ENCODE measurements around the gene TNNT3.

TNNT3 gene

GRCh38 chr11:1920128-1920908, 815 bp downstream of the TNNT3 start:
- WGBS = 93% methylated on average over 25 of the region's 25 CpGs
- Histone ChIP-seq H3K36me3 (ENCODE audit: insufficient read depth, low read length) (no peaks in the 10 kb centered on the region), H3K4me3 (ENCODE audit: low read length) (no peak overlapping the region), H3K27ac (ENCODE audit: low read depth, low read length) (no peak overlapping the region), H3K9ac (ENCODE audit: low read depth, low read length) (no peak overlapping the region), H3K27me3 (ENCODE audit: insufficient read depth, low read length) (no peaks in the 10 kb centered on the region), H3K9me3 (ENCODE audit: insufficient read depth, low read depth, low read length) (no peaks in the 10 kb centered on the region), H3K4me1 (ENCODE audit: insufficient read depth, low read length) (no peaks in the 10 kb centered on the region)

- H3K36me3 ChIP-seq (ENCODE audit: insufficient read depth, low read length) = no peaks in the 10 kb centered on the region
- H3K9ac ChIP-seq (ENCODE audit: low read depth, low read length) = no peak overlapping the region
- no peaks in the 10 kb centered on the region for H3K4me1 ChIP-seq (ENCODE audit: insufficient read depth, low read length)
- H3K4me3 ChIP-seq (ENCODE audit: low read length) = no peak overlapping the region
- no peaks in the 10 kb centered on the region for H3K27me3 ChIP-seq (ENCODE audit: insufficient read depth, low read length)
- no peak overlapping the region for H3K27ac ChIP-seq (ENCODE audit: low read depth, low read length)
- no peaks in the 10 kb centered on the region for H3K9me3 ChIP-seq (ENCODE audit: insufficient read depth, low read depth, low read length)
- WGBS = 83% methylated on average over 21 of the region's 21 CpGs
These were observed 1.5 kb downstream of the TNNT3 start for GRCh38 chr11:1920909-1921573.

GRCh38 chr11:1921574-1922141, 2.2 kb downstream of the TNNT3 start:
- no peaks in the 10 kb centered on the region for H3K9me3 ChIP-seq (ENCODE audit: insufficient read depth, low read depth, low read length)
- H3K27me3 ChIP-seq (ENCODE audit: insufficient read depth, low read length) = no peaks in the 10 kb centered on the region
- WGBS = 87% methylated on average over 18 of the region's 18 CpGs
- no peak overlapping the region for H3K27ac ChIP-seq (ENCODE audit: low read depth, low read length)
- no peak overlapping the region for H3K4me3 ChIP-seq (ENCODE audit: low read length)
- no peaks in the 10 kb centered on the region for H3K4me1 ChIP-seq (ENCODE audit: insufficient read depth, low read length)
- H3K36me3 ChIP-seq (ENCODE audit: insufficient read depth, low read length) = no peaks in the 10 kb centered on the region
- no peak overlapping the region for H3K9ac ChIP-seq (ENCODE audit: low read depth, low read length)

GRCh38 chr11:1922481-1923081, 3.1 kb downstream of the TNNT3 start:
- H3K27me3 ChIP-seq (ENCODE audit: insufficient read depth, low read length) = no peaks in the 10 kb centered on the region
- H3K4me3 ChIP-seq (ENCODE audit: low read length) = no peak overlapping the region
- no peak overlapping the region for H3K9ac ChIP-seq (ENCODE audit: low read depth, low read length)
- no peaks in the 10 kb centered on the region for H3K36me3 ChIP-seq (ENCODE audit: insufficient read depth, low read length)
- no peaks in the 10 kb centered on the region for H3K4me1 ChIP-seq (ENCODE audit: insufficient read depth, low read length)
- WGBS = 87% methylated on average over 14 of the region's 14 CpGs
- H3K9me3 ChIP-seq (ENCODE audit: insufficient read depth, low read depth, low read length) = no peaks in the 10 kb centered on the region
- H3K27ac ChIP-seq (ENCODE audit: low read depth, low read length) = no peak overlapping the region

GRCh38 chr11:1923201-1923956, 3.9 kb downstream of the TNNT3 start:
- H3K4me1 ChIP-seq (ENCODE audit: insufficient read depth, low read length) = no peaks in the 10 kb centered on the region
- 91% methylated on average over 22 of the region's 22 CpGs for WGBS
- no peaks in the 10 kb centered on the region for H3K9me3 ChIP-seq (ENCODE audit: insufficient read depth, low read depth, low read length)
- no peaks in the 10 kb centered on the region for H3K36me3 ChIP-seq (ENCODE audit: insufficient read depth, low read length)
- H3K27ac ChIP-seq (ENCODE audit: low read depth, low read length) = no peak overlapping the region
- H3K27me3 ChIP-seq (ENCODE audit: insufficient read depth, low read length) = no peaks in the 10 kb centered on the region
- H3K9ac ChIP-seq (ENCODE audit: low read depth, low read length) = no peak overlapping the region
- H3K4me3 ChIP-seq (ENCODE audit: low read length) = no peak overlapping the region

- 94% methylated on average over 17 of the region's 17 CpGs for WGBS
- Histone ChIP-seq H3K36me3 (ENCODE audit: insufficient read depth, low read length) (no peaks in the 10 kb centered on the region), H3K4me3 (ENCODE audit: low read length) (no peak overlapping the region), H3K27me3 (ENCODE audit: insufficient read depth, low read length) (no peaks in the 10 kb centered on the region), H3K9me3 (ENCODE audit: insufficient read depth, low read depth, low read length) (no peaks in the 10 kb centered on the region), H3K4me1 (ENCODE audit: insufficient read depth, low read length) (no peaks in the 10 kb centered on the region), H3K9ac (ENCODE audit: low read depth, low read length) (no peak overlapping the region), H3K27ac (ENCODE audit: low read depth, low read length) (no peak overlapping the region)
These were observed 4.7 kb downstream of the TNNT3 start for GRCh38 chr11:1924181-1924580.

GRCh38 chr11:1924646-1925372, 5.3 kb downstream of the TNNT3 start:
- Histone ChIP-seq H3K27me3 (ENCODE audit: insufficient read depth, low read length) (no peaks in the 10 kb centered on the region), H3K9ac (ENCODE audit: low read depth, low read length) (no peak overlapping the region), H3K9me3 (ENCODE audit: insufficient read depth, low read depth, low read length) (no peaks in the 10 kb centered on the region), H3K4me3 (ENCODE audit: low read length) (no peak overlapping the region), H3K27ac (ENCODE audit: low read depth, low read length) (no peak overlapping the region), H3K4me1 (ENCODE audit: insufficient read depth, low read length) (no peaks in the 10 kb centered on the region), H3K36me3 (ENCODE audit: insufficient read depth, low read length) (no peaks in the 10 kb centered on the region)
- WGBS = 82% methylated on average over 20 of the region's 21 CpGs

GRCh38 chr11:1925373-1926155, 6.1 kb downstream of the TNNT3 start:
- no peaks in the 10 kb centered on the region for H3K4me1 ChIP-seq (ENCODE audit: insufficient read depth, low read length)
- H3K36me3 ChIP-seq (ENCODE audit: insufficient read depth, low read length) = no peaks in the 10 kb centered on the region
- no peaks in the 10 kb centered on the region for H3K27me3 ChIP-seq (ENCODE audit: insufficient read depth, low read length)
- no peaks in the 10 kb centered on the region for H3K9me3 ChIP-seq (ENCODE audit: insufficient read depth, low read depth, low read length)
- no peak overlapping the region for H3K4me3 ChIP-seq (ENCODE audit: low read length)
- no peak overlapping the region for H3K27ac ChIP-seq (ENCODE audit: low read depth, low read length)
- WGBS = 94% methylated on average over 23 of the region's 23 CpGs
- no peak overlapping the region for H3K9ac ChIP-seq (ENCODE audit: low read depth, low read length)

- Histone ChIP-seq H3K4me3 (ENCODE audit: low read length) (no peak overlapping the region), H3K27me3 (ENCODE audit: insufficient read depth, low read length) (no peaks in the 10 kb centered on the region), H3K27ac (ENCODE audit: low read depth, low read length) (no peak overlapping the region), H3K36me3 (ENCODE audit: insufficient read depth, low read length) (no peaks in the 10 kb centered on the region), H3K9ac (ENCODE audit: low read depth, low read length) (no peak overlapping the region), H3K9me3 (ENCODE audit: insufficient read depth, low read depth, low read length) (no peaks in the 10 kb centered on the region), H3K4me1 (ENCODE audit: insufficient read depth, low read length) (no peaks in the 10 kb centered on the region)
- 93% methylated on average over 41 of the region's 41 CpGs for WGBS
These were observed 6.9 kb downstream of the TNNT3 start for GRCh38 chr11:1926156-1927025.

All from HUES64 (cell line).